UCSD-AML1 (cell line): ENCODE results near the gene SULT1E1.
"Not testable (repeated sequence)": the region's sequence is repeated elsewhere in the genome, so short reads cannot be mapped to it uniquely, and the experiment has no call there.

Experiments used
- DNase-seq: peaks from one replicate; lab custom pipeline; 2025; ENCODE audit not compliant: unreplicated experiment; lab: John Stamatoyannopoulos, UW

The SULT1E1 gene

DNA sequence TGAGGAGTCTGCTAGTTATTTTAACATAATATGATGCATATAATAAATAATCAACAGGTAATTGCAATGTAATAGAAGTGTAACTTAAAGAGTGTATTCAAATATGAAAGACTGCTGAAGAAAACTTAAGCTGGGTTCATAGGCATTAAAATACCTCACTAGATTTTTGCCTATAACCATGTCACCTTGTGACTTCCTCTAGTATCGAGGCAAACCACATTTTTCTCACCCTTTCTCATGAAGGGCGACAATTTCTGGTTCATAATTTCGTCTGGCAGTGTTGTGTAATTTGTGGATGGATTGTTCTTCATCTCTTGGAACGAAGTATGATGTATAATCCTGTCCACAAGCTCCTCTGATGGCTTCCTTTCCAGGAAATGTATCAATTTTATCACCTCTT is 16.0 kb downstream of the SULT1E1 start:
- DNase-seq = no peak

DNA sequence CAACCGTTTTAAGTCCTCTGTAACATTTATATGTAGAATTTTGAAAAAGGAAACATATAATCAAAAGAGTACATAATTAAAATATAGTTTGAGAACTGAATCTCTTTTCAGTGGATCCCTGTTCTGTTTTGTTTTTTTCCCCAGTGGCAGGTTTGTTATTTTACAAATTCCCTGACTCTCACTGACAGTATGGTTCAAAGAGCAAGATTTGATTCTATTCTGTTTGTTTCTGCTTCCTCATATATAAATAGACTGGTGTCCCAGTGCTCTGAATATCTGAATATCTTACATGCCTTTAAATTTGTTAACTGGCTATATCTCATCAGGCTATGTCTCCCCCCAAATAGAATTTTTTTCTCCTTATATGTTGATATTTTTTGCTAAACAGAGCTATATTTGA is 16.6 kb downstream of the SULT1E1 start:
- no peak for DNase-seq

DNA sequence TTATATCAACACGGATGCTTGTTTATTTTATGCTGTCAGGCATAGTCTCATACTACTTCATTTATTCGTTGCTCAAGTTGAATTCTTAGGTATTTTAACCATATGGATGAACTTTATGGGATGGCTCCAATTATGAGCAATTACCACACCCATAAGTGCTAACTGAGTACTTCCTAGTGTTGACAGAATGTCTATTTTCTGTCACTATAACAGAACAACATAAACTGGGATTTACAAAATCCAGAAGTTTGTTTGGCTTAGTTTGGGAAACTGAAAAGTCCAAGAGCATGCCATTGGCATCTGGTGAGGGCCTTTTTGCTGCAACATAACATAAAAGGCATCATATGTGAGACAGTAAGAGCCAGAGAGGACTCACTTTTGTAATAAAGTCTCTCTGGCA is 21.0 kb downstream of the SULT1E1 start:
- no peak for DNase-seq

DNA sequence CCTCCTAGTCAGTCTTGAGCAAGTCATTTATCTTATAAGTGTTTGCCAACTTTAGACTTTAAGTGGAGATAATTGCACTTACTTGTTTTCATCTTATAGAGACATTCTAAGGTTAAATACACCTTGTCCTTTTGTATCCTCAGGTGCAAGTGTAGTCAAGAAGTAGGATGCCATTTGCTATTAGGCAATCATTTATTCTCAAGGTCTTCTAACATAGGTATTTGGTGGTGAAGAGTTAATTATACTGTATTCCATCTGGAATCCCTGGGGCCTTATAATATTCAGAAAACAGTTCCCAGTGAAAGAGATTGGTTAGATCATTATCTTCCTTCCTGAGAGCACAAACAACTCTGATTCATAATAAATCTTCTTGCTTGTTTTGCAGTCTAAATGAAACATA is 23.7 kb downstream of the SULT1E1 start:
- no peak for DNase-seq

DNA sequence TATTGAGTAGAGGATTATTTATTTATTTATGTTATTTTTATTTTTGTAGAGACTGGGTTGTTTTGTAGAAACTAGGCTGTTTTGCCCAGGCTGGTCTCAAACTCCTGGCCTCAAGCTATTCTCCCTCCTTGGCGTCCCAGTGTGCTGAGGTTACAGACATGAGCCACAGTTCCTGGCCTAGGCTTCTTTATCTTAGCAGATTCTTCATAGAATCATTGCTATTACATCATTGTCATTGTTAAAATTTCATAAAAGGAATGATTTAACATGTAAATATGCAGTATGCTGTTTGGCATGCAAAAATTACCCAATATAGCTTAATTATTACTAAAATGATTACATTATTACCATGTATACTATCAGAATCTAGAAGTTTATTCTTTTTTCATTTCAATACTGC is 24.2 kb downstream of the SULT1E1 start:
- no peak for DNase-seq

DNA sequence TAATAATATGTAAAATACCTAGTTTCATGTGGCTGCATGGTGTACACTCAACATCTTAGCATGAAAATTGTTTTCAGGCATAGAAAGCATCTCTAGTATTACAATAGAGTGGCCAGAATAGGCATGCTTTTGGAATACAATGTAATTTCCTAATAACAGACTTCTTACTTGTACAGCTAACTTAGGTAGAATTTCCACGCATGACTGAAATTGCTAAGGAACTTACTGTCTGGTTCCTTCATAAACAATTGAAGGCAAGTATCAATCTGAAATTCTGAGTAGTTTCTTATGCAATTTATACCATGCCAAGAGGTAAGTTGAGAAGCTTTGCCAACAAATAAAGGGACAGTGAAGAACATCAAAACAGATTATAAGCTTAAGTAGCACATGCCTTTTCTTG is 26.7 kb downstream of the SULT1E1 start:
- DNase-seq = no peak

DNA sequence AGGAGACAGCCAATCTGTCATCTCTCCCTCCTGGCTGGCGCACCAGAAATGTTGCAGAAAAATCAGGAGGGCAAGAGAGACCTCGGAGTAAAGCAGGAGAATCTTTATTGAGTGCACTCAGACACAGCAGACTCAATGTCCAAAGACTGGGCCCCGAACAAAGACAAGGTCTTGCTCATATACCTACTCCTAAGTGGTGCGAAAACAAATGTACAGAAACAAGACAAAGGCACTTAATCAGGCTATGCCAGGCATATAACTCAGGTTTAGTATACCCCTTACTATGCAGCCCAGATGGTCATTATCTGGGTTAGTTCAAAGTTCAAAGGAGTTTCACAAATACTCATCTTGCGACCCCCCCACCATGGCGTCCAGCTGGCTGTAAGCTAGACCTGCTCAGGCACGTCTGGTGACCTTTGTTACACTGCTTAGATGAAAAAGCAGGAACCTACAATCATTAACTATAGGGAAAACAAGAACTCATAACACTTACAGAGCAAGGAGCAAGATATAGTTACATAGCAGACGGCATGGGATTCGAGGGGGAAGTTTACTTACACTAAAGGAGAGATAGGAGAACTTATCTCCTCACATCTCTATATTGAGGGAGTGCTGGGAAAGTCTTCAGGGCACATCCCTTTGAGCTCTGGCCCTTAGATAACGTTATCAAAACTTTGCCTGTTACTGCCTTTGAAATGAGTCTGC is 27.5 kb downstream of the SULT1E1 start:
- peak; percentile 10 for DNase-seq

DNA sequence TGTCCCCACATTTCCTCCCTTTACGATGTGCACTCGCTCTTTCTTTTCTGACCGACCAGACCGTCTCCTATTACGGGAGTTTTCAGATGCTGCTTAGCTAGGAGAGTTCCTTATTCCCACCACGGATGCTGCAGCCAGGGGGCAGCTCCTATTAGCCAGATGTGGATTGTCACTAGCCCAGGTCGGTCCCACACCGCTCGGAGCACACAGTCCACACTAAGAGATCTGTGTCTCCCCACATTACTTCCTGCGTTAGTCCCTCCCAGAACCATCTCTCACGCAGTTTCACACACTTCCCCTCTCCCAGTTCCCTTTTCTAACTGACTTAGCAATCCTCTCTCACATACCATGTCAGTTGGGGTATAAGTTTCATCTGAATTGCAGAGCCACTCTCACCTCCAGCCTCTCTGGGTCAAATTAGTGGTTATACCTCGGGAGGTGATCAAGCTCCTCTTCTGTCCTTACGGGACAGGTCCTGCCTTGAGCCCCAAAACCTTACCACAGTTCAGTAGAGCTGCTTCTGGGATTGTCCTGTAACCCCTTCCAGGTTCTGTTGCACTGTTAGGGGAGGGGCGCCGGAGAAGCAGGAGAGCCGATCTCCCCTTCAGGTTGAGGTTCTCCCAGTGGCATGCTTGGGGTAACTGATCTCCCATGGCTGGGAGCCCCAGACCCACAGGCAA is 28.2 kb downstream of the SULT1E1 start:
- DNase-seq = peak; percentile 66

DNA sequence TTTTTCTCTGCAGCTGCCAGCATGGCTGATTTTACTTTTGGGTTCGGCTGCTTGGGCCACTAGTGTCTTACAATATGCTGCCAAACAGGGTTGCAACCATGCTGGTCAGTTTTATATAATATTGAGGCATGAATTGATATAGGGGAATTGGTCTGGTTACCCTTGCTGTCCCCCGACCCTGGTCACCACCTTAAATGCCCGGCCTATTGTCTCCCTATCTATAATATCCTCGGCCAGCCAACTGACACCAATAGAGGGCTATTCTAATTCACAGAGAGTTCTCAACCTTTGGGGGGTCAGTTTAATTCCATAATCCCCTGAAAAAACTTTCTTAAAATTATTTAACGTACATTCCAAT is 28.7 kb downstream of the SULT1E1 start:
- no peak for DNase-seq

DNA sequence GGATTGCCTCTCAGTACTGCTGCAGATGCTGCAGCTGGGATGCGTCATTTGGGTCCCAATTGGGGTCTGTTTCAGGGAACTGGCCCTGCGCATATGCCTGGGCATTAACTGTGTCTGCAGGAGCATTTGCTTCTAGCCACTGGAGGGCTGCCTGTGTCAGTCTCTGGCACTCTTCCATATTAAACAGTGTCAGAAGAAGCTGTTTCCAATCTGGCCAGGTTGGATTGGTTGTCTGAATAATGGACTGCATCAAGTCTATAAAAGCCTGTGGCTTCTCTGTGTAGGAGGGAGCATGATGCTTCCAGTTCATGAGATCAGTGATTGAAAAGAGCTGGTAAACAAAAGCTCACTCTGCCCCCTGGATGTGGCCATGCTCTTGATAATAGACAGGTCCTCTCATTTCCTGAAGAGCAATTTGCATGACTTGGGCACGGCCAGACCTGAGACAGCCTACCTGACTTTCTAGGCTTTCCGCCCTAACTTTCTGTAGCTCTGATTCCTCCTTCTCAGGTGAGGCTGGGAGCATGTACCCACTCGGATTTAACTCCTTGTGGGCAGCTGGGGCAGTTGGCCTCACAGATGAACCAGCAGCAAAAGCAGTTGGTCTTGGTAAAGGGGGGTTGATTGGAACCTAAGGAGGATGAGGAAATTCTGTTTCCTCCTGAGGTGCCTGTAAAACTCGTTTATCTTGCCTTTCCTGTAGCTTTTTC is 29.2 kb downstream of the SULT1E1 start:
- peak; percentile 12 for DNase-seq

DNA sequence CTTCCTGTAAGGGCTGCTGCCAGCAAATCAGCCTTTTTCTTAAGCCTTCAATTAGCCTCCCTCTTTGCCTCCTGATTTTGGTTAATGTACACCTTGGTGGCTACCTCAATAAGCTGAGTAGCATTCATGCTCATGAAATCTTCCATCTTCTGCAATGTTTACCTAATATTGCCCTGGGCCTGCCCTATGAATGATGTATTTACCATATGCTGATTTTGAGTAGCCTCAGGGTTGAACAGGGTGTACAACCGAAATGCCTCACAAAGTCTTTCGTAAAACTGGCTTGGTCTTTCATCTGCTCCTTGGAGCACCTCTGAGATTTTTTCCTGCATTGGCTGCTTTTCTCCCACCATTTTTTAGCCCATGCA is 29.8 kb downstream of the SULT1E1 start:
- no peak for DNase-seq

DNA sequence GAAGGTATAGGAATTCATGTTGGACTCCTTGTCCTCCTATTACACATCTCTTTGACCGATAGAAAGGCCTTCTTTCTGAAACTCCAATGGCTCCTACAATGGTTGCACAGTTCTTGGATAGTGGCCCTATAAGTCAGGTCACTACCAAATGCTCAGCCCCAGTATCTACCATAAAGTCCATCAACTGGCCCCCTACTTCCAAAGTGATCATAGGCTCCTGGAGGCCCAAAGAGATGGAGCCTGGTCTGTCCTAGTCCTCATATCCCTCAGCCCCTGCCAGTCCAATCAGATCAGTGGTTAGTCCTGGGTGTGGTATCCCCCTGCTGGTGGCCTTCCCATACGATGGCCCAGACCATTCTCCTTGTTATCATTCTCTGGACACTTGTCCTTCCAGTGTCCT is 30.3 kb downstream of the SULT1E1 start:
- no peak for DNase-seq

DNA sequence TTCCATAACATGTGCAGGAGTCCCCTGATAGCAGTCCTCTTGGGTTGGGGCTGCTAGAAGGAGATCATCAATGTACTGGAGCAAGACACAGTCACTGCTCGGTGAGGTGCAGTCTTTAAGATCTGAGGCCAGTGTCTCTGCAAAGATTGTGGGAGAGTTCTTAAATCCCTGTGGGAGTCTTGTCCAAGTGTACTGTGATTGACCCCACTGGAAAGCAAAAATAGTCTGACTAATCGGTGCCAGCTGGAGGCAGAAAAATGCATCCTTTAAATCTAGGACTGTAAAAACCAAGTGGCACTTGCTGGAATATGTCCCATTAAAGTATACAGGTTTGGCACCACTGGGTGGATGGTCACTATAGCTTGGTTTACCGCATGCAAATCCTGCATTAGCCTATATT is 31.1 kb downstream of the SULT1E1 start:
- DNase-seq = no peak

DNA sequence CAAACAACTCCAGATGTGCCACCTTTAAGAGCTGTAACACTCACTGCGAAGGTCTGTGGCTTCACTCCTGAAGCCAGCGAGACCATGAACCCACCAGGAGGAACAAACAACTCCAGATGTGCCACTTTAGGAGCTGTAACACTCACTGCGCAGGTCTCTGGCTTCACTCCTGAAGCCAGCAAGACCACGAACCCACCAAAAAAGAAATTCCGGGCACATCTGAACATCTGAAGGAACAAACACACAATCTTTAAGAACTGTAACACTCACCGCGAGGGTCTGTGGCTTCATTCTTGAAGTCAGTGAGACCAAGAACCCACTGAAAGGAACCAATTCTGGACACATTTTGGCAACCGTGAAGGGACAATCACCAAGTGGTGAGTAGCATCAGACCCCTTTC is 34.9 kb downstream of the SULT1E1 start:
- not testable (repeated sequence) for DNase-seq

DNA sequence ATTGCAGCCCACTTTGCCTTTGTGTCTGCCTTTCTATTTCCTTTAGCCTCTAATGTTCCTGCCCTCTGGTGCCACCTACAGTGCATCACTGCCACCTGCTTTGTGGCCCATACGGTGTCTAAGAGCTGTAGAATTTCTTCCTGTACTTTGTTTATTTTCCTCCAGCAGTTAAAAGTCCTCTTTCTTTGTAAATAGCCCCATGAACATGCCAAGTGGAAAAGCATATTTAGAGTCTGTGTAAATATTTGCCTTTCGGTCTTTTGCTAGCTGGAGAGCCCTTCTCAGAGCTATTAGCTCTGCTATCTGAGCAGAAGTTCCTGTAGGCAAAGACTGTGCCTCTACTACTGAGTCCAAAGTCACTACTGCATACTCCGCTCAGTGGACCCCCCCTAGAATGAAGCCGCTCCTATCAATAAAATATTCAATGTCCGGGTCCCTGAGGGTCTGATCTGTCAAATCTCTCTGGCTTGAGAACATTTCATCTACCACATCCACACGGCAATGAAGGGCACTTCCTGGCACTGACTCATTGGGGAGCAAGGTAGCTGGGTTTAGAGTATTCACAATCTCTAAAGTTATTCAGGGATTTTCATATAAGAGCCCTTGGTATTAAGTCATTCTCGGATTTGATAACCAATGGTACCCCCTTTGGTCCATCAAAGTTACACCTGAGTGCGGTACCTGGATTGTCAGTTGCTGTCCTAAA is 36.3 kb downstream of the SULT1E1 start:
- DNase-seq = peak; percentile 26

DNA sequence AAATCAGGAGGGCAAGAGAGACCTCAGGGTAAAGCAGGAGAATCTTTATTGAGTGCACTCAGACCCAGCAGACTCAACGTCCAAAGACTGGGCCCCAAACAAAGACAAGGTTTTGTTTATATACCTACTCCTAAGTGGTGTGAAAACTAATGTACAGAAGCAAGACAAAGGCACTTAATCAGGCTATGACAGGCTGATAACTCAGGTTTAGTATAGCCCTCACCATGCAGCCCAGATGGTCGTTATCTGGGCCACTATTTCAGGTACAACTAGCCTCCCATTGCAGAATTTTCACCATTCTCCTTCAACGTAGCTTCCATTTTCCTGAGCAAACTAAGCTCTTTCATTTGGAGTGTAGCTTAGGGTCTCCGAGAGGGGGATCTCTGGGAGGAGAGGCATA is 36.9 kb downstream of the SULT1E1 start:
- DNase-seq = no peak

DNA sequence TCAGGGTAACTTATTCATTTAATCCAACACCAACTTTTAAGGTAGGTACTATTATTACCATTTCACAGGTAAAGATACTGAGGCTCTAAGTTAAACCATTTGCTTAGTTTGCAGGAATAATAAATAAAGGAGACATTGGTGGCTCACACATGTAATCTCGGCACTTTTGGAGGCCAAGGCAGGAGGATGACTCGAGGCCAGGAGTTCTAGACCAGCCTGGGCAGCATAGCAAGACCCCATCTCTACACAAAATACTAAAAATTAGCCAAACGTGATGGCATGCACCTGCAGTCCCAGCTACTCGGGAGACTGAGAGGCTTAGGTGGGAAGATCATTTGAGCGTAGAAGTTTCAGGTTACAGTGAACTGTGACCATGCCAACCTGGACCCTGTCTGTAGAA is 37.7 kb downstream of the SULT1E1 start:
- DNase-seq = no peak

DNA sequence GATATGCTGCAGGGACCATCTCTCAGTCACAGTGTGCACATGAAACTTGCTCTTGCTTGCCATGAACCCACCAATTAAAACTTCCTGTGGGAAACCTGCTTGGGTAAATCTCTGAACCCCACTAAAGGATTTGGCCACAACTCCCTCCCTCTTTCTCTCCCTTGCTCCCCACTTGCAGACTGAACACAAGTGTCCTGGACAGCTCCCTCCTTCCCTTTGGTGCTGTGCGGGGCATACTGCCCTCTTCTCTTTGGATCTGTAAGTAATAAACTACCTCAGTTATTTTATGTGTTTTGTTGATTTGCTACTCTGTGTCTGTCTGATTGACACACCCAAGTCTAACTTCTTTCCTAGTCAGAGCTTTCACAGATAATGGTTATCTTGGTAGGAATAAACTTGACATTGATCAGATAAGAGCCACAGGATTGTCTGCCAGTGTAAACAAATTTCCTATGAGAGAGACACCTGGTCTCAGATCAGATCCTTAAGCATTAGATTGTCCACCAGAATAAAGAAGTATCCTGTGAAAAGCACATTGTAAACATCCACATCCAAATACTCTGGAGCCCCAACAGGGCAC is 41.8 kb downstream of the SULT1E1 start:
- DNase-seq = no peak

DNA sequence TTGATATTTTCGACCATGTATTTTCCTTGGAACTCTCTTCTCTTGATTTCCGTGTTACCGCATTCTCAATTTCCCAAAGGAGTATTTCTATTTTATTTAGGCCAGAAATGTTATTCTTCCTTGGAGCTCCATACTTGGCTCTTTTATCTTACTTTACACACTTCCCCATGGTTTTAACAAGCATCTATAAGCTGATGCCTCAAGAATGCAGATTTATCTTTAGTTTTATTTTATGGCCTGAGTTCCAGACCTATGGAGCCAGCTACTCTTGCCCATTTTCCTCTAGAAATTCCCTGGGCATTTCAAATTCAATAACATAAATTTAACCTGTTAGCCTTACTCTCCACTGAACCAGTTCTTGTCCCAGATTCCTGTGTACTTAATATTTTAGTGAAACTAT is 43.7 kb downstream of the SULT1E1 start:
- no peak for DNase-seq

DNA sequence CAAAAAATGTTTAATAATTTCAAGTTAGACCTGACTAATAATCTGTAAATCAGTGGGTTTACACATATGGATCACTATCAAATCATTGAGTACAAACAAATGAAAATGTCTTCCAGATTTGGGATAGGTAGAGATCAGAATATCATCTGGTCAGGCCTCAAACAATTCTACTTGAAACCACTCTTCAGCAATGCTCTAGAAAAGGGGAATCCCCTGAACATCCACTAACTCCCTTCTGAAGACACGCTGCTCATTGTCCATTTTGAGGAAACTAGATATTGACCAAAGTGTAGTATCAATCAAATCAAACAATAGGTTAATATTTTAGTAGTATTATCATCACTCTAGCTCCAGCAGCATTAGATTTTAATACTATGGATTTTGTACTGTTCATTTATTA is 46.3 kb downstream of the SULT1E1 start:
- no peak for DNase-seq

DNA sequence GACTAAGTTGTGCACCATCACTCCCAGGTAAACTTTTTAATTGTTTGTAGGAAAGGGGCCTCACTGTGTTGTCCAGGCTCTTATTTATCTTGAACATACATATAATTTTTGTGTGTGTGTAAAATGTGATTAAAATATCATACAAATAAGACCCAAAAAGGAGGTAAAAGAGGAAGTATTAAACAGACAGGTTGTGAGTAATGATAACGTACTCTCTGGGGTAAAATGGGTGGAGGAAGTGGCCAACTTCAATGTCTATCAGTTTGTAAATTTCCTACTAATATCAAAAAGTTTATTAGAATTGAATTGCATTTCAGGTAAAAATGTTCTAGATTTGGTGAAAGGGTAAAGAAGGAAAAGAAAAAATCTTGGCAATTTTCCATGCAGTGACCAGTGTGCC is 48.8 kb downstream of the SULT1E1 start:
- no peak for DNase-seq

DNA sequence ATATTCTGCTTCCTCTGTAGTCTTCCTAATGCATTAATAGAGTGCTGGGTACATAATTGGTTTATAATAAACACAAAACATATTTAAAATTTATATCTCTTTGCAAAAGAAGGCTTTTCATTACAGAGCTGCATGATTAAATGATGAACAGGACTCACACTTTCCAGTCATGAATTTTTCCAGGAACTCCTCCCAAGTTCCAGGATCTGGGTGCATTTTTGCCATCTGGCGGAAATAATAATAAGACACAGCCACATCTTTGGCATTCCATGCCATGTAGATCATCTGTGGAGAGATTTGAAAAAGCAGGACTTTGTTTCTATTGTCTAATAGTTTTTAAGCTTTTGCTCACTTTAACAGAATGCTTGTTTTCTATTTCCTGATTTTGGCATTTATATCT is 59.3 kb downstream of the SULT1E1 start:
- DNase-seq = no peak
